ENCODE results near the gene VIPR2.

DNA sequence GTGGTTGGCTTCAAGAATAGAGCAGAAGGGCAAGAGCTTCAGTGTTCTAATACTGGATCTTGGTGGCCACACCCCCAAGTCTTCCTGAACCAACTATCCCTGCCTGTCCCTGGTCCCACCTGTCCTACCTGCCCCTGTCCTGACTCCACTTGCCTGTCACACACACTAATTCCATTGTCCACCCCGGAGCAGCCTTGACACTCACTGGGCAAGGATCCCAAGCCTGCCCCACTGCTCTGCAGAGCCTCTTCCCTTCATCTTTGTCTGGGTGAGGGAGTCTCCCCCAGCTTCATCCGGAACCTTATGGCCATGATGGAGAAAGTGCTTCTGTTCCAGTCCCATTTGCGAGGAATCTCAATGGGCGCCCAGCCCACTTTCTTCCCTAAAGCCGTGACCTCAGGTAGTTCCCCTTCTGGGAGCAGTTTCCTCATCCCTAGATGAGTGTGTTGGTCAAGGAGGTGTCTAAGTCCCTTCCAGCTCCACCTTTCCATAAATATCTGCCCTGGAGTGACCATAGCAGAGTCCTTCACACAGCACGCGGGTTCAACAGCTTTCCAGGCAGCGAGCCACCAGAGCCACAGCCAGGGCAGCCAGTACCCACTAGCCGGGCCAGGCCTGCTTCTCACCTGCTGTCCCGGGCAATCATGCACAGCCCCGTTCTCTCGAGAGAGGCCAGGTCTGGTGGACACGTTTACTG lies 61.5 kb downstream of the VIPR2 start:
- TF ChIP-seq, protein P1, sequence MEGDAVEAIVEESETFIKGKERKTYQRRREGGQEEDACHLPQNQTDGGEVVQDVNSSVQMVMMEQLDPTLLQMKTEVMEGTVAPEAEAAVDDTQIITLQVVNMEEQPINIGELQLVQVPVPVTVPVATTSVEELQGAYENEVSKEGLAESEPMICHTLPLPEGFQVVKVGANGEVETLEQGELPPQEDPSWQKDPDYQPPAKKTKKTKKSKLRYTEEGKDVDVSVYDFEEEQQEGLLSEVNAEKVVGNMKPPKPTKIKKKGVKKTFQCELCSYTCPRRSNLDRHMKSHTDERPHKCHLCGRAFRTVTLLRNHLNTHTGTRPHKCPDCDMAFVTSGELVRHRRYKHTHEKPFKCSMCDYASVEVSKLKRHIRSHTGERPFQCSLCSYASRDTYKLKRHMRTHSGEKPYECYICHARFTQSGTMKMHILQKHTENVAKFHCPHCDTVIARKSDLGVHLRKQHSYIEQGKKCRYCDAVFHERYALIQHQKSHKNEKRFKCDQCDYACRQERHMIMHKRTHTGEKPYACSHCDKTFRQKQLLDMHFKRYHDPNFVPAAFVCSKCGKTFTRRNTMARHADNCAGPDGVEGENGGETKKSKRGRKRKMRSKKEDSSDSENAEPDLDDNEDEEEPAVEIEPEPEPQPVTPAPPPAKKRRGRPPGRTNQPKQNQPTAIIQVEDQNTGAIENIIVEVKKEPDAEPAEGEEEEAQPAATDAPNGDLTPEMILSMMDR (IDR thresholded peaks at IDR 0.05) = no peak
- TF ChIP-seq POLR2A (IDR thresholded peaks at IDR 0.05) = no peak
